AG04450 (cell line): ENCODE data around the gene VWF. TPM values are rescaled to one million over a fixed set of nuclear protein-coding genes. Genes with fewer than 3 reads are reported as not detected.
A peak's percentile ranks its signal among the peaks of the same experiment; 100 is the strongest.

Experiments
- CTCF ChIA-PET: fragments of 300-600, 350-600 bp; formaldehyde crosslinking; extraction: SDS; loops from one replicate; lab custom pipeline; 2022; ENCODE audit warnings: antibody characterized with exemption, inconsistent platforms; lab: Charles Lee
- POLR2A ChIA-PET: fragments of 350-600 bp; formaldehyde crosslinking; extraction: SDS; loops from one replicate; lab custom pipeline; 2021; ENCODE audit warnings: antibody characterized with exemption, inconsistent platforms; lab: Yijun Ruan, JAX
- DNase-seq: peaks from one replicate; pipeline ENCODE4 v3.0.0-alpha.2; 2011; ENCODE audit warnings: low read depth, low spot score
- H3K27ac ChIP-seq: one replicate; pipeline ENCODE4 v1.5.1; 2012; ENCODE audit warnings: low read depth, low read length, control low read depth
- H3K27me3 ChIP-seq: one replicate; pipeline ENCODE4 v1.6.0; 2012; ENCODE audit warnings: low read length; ENCODE audit not compliant: control insufficient read depth, insufficient read depth
- H3K4me3 ChIP-seq: 2 replicates; pipeline ENCODE4 v1.5.1; 2011; ENCODE audit warnings: mild to moderate bottlenecking, low read depth, low read length, control low read depth
- H3K9me3 ChIP-seq: 2 replicates; pipeline ENCODE4 v1.5.1; 2012; ENCODE audit warnings: low read length; ENCODE audit not compliant: control insufficient read depth, insufficient read depth
- polyA plus RNA-seq: library from polyadenylated mRNA; depleted of rRNA; stranded (reverse); fragments of >200 nt; gene quantifications from 2 replicates; pipeline ENCODE4 v1.2.3, GENCODE V29; 2011
- TF ChIP-seq, protein P1 (sequence below): IDR thresholded peaks from 2 replicates; pipeline ENCODE4 v1.5.1; 2011; ENCODE audit warnings: low read depth, low read length, control low read depth, inconsistent platforms

Gene VWF
- polyA plus RNA-seq, 1 experiment = 0.35 TPM

DNA sequence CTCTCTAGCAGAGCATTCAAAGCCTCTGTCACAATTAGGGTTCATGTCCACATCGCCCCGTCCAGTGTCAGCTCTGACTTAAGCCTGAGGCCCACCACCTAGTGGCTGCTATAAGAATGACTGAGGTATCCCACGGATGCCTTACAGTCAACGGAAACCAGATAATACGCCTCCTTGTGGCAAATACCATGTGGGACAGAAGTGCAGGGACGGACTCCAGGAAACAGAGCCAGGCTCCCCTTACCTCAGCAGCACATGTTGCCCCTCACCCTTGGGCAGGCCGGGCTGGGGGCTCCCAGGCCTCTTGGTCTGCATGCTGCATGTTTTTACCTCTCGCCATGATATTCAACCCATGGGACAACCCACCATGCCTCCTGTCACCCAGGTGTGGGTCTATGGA, 86.3 kb downstream of the VWF start:
- Histone ChIP-seq H3K4me3 (no peak overlapping the region), H3K27ac (no peak overlapping the region), H3K27me3 (no peaks in the 10 kb centered on the region), H3K9me3 (no peaks in the 10 kb centered on the region; the same call in 1 of the 2 replicates)
- no peak for DNase-seq
- POLR2A ChIA-PET = no interaction called here
- TF ChIP-seq, protein P1, sequence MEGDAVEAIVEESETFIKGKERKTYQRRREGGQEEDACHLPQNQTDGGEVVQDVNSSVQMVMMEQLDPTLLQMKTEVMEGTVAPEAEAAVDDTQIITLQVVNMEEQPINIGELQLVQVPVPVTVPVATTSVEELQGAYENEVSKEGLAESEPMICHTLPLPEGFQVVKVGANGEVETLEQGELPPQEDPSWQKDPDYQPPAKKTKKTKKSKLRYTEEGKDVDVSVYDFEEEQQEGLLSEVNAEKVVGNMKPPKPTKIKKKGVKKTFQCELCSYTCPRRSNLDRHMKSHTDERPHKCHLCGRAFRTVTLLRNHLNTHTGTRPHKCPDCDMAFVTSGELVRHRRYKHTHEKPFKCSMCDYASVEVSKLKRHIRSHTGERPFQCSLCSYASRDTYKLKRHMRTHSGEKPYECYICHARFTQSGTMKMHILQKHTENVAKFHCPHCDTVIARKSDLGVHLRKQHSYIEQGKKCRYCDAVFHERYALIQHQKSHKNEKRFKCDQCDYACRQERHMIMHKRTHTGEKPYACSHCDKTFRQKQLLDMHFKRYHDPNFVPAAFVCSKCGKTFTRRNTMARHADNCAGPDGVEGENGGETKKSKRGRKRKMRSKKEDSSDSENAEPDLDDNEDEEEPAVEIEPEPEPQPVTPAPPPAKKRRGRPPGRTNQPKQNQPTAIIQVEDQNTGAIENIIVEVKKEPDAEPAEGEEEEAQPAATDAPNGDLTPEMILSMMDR = peak; percentile 74
- CTCF ChIA-PET = interaction anchor here (0.5 to 10.9 kb wide), 21 partner anchors 8 to 610 kb away, joined by 3 to 295 read pairs (median 5); no protein-coding TSS in a partner anchor

DNA sequence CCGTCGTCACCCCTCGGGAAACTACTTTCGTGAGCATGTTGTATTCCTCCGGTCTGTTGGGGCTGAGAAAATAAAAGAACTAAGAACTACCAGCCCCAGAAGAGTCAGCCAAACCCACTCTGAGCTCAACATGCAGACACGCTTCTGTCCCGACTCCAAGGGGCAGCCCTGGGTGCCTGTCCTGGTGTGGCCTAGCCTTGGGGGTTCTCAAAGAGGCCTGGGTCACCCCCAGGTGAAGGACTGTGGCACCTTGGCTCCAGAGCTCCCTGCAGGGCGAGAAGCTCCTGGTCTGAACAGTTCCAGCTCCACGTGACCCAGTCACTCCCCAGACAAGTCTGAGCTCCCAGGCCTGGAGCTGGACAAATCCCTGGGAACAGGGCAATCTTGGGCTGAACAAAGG, 87.0 kb downstream of the VWF start:
- ChIA-PET CTCF (interaction anchor here (0.6 to 10.9 kb wide), 19 partner anchors 9 to 609 kb away, joined by 3 to 295 read pairs (median 5); no protein-coding TSS in a partner anchor), POLR2A (no interaction called here)
- Histone ChIP-seq H3K27me3 (no peaks in the 10 kb centered on the region), H3K9me3 (no peaks in the 10 kb centered on the region; the same call in 1 of the 2 replicates), H3K4me3 (no peak overlapping the region), H3K27ac (no peak overlapping the region)
- DNase-seq = no peak
- TF ChIP-seq, protein P1 = no peak

DNA sequence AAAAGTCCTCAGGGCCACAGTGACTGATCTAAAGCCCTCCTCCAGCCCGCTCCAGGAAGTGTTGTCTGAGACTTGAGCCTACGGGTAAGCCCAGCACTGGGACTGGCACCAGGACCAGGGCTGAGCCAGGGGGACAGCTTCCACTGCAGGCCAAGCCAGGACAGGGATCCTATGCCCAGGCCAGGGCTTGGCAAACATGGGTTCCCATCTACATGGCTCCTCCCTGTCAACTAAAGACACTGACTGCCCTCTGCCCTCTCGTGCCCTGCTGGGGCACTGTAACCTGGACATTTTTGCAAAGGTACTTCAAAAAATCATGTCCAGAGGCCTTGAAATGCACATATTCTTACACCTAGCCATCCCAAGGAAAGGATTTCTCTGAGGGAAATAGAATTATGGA, 88.0 kb downstream of the VWF start:
- Histone ChIP-seq H3K27ac (no peak overlapping the region), H3K4me3 (no peak overlapping the region), H3K9me3 (no peaks in the 10 kb centered on the region; the same call in 1 of the 2 replicates), H3K27me3 (no peaks in the 10 kb centered on the region)
- TF ChIP-seq, protein P1 = no peak
- ChIA-PET POLR2A (no interaction called here), CTCF (interaction anchor here (0.6 to 10.9 kb wide), 3 partner anchors 41 to 187 kb away, joined by 3 to 295 read pairs (median 35); no protein-coding TSS in a partner anchor)
- DNase-seq = no peak

DNA sequence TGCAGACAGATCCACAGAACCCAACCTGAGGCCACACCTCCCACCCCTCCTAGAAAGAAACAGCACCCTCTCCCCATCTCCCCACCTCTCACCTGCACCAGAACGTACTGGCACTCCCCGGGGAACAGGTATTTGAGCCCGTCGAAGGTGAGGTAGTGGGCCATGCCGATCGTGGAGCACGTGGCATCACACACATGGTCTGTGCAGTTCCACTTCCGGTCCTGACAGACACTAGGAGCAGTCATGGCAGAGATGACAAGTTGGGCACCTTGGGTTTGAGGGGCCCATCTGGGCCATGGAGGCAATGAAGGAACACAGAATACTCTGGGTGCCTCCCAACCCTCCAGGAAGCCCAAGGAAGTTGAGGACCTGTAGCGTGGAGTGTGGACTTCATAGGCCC, 89.9 kb downstream of the VWF start:
- ChIA-PET CTCF (interaction anchor here (1.6 to 3.6 kb wide), 2 partner anchors 45 to 252 kb away, joined by 3 to 31 read pairs; no protein-coding TSS in a partner anchor), POLR2A (interaction anchor here (0.8 kb wide), 1 partner anchor 42 kb away, joined by 3 read pairs; no protein-coding TSS in a partner anchor)
- no peak for DNase-seq
- TF ChIP-seq, protein P1 = no peak
- Histone ChIP-seq H3K9me3 (no peaks in the 10 kb centered on the region; the same call in 1 of the 2 replicates), H3K27ac (no peak overlapping the region), H3K27me3 (no peaks in the 10 kb centered on the region), H3K4me3 (no peak overlapping the region)

DNA sequence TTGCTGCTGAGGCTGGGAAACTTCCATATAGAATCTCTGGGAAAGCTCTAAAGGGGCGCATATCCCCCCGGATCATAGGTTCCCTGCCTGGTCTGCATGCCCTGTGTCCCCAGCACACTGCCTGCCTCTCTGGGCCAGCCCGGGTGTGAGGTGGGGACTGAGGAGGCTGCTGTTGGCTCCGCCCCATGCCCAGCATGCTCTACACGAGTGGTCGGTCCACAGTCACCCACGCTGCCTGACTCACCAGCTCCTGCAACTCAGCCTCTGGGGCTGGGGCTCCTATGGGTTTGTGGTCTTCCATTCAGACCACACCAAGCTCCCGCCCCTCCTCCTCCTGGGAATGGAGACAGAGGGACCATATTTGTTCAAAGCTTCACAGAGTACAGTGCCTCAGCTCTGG, 90.9 kb downstream of the VWF start:
- DNase-seq = no peak
- POLR2A ChIA-PET = interaction anchor here (0.6 to 0.8 kb wide), 2 partner anchors 41 to 115 kb away, joined by 3 to 6 read pairs; no protein-coding TSS in a partner anchor
- Histone ChIP-seq H3K9me3 (no peaks in the 10 kb centered on the region; the same call in 1 of the 2 replicates), H3K27ac (no peak overlapping the region), H3K4me3 (no peak overlapping the region), H3K27me3 (no peaks in the 10 kb centered on the region)
- CTCF ChIA-PET = interaction anchor here (1.6 to 3.6 kb wide), 2 partner anchors 44 to 253 kb away, joined by 3 to 31 read pairs; no protein-coding TSS in a partner anchor
- TF ChIP-seq, protein P1 = no peak
